H4 (cell line): Measurements from ENCODE around the gene FYN. TPM values are rescaled to one million over a fixed set of nuclear protein-coding genes. Genes with fewer than 3 reads are reported as not detected.
"Not testable (repeated sequence)": the region's sequence is repeated elsewhere in the genome, so short reads cannot be mapped to it uniquely, and the experiment has no call there.

Source experiments
- DNase-seq: peaks from one replicate; pipeline ENCODE4 v3.0.0-alpha.2; 2015; ENCODE audit warnings: low spot score
- total RNA-seq: library from RNA; depleted of rRNA; stranded (reverse); fragments of >200 nt; shearing (Covaris generic); gene quantifications from 2 replicates; pipeline ENCODE4 v1.2.3, GENCODE V29; 2014

FYN gene
- total RNA-seq, 1 experiment from 2014 or later: 19.9 TPM

DNA sequence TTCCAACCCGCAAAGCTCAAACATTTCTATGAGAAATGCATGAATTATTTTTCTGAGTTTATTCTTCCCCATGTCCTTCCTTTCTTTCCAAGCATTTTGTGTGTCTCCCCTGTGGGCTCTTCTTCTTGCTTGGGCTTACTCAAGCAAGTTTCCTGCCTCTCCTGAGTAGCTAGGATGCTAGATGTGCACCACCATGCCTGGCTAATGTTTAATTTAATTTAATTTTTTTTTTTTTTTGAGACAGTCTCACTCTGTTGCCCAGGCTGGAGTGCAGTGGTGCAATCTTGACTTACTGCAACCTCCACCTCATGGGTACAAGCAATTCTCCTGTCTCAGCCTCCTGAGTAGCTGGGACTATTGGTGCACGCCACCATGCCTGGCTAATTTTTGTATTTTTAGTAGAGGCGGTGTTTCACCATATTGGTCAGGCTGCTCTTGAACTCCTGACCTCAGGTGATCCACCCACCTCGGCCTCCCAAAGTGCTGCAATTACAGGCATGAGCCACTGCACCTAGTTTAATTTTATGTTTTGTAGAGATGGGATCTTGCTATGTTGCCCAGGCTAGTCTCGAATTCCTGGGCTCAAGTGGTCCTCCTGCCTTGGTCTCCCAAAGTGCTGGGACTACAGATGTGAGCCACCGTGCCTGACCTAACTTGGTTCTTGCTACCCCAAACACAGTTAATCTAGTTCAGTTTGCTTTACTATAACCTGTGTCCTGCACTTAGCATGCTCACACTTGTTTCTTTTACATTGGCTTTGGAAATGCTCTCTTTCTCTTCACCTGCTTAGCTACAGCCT is 192.2 kb downstream of the FYN start:
- DNase-seq: not testable (repeated sequence)

DNA sequence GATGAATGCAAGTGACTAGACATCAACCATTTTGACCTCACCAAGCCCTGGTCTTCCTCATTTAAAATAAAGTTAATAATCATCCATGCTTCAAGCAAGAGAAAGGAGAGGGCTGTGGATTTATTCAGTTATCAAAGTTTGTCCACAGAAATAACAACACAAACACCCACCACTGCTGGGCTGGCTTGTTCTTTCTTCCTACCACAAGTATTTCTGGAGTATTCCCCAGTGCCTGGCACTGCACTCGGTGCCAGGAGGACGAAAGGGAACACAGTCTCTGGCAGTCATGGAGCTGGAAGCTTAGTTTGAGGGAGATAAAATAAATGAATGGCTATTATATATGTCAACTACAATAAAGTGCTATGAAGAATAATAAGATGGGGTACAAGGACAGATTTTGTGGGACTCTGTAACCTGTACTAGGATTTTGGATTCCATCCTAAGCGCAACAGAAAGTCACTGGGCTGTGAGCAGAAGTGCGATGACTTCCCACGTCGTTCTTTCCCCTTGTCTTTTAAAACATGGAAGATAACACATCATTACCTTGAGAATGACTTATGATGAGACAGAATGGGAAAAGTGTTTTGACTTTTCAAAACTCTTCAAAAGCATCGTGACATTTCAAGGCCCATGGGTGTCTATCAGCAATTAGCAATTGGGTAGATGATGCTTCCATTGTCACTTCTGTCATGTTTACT is 193.1 kb downstream of the FYN start:
- DNase-seq: no peak

DNA sequence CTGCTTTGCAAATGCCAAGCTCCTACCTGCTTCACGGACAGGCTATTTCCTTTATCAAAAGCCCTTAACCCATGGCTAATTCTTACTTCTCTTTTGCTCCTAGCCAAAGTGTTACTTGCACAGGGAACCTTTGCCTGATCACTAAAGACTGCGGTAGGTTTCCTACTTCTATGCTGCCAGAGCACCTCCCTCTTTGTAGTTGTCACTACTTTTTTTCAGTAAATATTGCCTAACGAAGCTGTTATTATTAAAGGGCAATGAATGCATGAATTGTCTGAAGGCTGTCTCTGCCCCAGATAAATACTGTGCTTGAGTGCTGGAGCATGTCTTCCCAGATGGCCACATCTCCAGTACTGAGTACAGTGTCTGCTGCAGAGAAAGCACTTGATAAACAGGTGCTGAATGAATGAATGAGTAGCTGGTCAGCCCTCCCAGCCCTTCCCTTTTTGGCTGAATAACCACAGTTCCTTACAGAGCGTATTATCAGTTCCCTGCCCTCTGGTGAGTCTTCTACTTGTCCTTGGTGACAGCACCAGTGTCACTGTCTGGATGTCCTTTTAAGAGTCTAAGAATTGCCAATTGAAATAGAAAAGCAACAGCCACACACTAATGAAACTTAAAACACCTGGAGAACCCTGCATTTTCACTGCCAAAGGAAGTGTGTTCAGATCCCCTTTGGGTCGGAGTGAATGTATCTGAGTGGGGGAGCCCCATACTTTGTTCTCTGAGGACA is 194.0 kb downstream of the FYN start:
- no peak for DNase-seq

DNA sequence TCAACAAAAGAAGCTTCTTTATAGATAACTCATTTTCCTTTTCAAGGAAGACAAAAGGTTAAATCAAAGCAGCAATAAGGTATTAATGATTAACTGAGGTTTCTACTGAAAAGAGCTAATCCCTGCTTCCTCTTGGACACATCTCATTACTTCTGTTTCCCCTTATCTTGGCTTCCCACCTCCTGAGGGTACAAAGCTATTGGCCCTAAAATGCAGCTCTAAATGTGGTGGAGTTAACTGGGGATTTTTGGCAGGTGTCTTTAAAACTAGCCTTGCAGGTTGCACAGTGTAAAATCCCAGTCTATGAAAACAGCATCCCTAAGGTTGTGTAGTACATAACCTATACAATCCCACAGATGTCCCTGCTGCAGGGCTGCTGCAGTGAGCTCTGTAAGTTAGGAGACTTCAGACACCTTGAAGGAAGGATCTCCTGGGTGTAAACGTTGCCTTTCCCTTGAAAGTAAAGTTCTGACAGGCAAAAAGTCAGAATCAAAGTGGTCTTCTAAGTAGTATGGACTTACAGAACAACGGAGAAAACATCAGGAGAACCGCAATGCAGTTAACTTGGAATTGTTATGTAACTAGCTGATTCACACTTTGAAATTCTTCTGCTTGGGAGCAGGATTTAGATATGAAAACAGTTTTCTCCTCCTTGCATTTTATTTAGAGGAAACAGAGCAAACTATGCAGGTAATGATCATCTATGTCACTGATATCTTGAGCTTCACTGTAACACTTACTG is 195.8 kb downstream of the FYN start:
- no peak for DNase-seq

DNA sequence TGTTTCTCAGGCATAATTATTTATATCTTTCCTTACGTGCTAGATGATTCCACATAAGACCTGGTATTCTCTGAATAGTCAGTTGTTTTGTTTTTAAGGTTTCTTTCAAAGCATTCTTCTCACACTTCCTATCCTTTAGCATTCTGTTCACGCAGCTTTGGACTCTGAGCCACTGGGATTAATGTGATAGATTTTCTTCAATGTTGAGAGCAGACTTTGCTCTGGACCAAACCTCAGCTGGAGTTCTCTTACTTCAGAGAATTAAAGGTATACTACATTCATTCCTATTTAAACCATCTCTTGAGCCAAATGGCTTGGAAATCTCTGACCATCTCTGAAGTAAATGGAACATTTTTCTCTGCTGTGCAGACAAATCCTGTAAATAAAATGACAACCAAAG is 196.9 kb downstream of the FYN start:
- DNase-seq: no peak

DNA sequence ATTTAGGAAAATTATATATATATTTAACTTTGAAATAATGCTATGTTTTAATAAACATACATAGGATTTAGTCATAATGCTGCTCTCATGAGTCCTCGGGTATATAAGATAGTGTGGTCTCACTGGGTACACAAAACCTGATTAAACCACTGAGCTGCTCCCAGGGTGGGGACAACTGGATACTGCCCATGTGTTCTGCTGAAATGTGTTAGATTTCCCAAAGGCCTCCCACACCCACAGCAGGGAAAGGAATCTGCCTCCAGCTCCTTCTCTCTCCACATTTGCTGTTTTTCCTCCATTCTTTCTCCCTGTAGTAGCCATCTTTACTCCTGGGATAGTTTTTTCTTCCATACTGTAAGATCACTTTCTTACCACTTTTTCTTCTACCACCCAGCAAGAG is 198.4 kb downstream of the FYN start:
- no peak for DNase-seq

DNA sequence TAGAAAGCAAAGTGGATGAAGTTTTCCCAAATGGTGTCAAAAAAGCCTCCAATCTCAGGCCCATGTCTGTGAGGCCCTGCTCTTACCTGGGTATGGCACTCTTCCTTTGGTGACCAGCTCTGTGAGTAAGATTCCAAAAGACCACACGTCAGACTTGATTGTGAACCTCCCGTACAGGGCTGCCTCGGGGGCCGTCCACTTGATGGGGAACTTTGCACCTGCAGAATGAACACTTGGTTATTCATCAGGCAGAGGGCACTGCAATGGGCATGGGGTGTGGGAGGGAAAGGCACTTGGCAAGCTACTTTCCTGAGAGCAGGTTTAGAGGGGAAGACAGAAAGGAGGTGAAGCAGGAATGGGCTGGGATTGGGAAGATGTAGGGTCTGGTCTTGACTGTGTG is 198.8 kb downstream of the FYN start:
- DNase-seq: no peak

DNA sequence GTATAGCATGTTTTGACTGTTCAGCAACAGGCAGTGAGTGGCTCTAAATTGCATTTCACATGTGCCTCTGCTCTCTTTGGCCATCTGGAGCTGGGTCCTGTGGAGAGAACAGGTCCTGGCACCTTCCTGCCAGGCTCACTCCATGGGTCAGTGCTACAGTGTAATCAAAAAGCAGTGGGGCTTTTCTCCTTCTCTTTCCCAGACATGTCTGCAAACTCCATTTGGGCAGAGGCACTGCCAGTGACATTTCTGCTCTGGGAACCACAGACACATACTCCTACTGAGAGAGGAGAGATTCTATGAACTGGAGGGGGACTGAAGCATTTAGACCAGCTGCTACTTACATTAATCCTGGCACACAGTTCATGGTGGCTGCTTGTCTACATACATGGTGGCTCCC is 199.3 kb downstream of the FYN start:
- no peak for DNase-seq

DNA sequence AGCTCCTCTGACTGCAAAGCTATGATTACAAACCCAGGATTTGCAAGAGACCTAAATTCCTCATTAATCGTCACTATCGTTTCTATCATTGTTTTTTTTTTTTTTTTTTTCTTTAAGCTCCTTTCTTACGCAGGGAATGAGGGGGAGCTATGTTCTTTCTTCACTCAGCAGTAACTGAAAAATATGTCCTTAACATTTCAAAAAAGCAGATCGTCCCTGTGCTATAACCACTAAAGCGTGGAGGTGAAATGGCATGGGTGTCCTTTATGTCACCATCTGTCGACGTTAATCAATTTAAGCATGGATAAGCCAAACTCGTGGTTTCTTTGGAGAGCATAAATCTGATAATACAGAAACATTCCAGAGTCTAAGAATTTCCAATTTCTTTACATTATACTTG is 199.7 kb downstream of the FYN start:
- no peak for DNase-seq

DNA sequence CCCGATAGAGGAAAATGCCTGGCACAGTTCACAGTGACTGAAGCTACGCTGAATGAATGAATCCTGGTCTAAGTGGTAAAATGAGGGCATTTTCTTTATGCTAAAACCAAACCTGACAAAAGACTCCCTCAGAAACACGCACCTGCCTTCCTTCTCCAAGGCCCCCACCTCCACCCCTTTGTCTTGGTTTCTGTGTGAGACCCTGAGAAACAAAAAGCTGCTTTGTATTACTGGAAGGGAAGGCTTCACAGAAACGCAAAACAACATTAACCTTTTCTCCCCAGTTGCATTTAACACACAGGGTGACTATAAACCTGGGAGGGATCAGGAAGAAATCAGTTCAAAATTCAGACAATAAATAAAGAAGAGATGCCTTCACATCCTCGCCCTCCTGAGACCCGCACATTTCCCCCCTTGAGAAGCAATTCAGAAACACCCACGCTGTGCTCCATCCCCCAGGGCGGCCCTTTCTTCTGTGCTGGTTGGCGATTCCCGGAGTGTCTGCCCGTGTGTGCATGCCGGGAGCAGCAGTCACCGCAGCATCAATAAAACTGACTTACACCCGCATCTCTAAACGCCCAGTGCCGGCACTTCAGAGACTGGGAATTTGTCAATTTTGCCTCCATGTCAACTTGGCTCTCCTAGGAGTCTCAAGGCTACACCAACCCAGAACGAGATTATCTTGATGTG is 200.3 kb downstream of the FYN start:
- DNase-seq: no peak

DNA sequence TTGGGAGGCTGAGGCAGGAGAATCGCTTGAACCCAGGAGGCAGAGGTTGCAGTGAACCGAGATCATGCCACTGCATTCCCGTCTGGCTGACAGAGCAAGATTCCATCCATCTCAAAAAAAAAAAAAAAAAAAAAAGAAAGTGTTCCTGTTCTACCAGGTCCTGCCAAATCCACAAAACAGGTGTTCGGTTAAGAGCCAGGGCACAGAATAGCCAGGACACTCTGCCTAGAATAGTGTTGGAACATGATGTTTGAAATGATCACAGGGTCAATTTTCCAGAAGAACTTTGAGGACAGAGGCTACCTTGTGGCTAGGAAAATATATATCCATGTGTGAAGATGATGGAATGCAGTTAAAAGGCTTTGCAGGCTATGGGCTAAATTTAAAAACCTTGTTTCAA is 203.9 kb downstream of the FYN start:
- no peak for DNase-seq

DNA sequence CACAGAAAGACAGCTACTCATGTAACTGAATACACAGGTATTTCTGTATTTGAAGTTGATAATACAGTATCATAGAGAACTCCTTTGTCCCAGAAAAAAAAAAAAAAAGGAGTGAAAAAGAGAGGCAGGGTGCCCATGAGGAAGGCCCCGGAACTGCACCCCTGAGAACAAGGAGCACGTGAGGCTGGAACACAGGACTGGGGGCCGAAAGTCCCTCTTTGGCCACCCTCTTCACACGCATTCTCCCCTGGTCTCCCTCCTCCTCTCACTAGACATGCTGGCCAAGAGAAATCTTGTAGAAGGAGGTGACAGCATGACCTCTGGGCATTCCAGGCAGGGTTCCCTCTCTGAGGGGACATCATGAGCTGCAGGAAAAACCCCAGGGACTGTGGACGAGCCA is 204.8 kb downstream of the FYN start:
- no peak for DNase-seq

DNA sequence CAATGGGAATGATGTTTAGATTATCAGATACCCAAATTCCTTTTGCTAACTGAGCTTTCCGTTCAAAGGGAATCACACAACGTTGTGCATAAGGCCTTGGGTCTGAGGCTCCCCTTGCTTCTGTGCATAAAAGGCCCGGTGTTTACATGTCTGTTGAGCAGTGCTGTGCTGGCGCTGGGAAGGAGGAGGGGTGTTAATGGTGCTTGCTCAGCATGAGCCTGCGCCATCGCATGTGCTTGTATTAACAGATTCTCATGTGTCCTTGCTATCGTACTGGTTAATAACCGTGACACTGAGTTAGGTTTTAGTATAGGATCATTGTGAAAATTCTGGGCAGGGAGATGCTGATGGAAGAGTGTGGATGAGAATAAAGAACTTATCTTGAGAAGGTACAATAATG is 205.3 kb downstream of the FYN start:
- DNase-seq: no peak

DNA sequence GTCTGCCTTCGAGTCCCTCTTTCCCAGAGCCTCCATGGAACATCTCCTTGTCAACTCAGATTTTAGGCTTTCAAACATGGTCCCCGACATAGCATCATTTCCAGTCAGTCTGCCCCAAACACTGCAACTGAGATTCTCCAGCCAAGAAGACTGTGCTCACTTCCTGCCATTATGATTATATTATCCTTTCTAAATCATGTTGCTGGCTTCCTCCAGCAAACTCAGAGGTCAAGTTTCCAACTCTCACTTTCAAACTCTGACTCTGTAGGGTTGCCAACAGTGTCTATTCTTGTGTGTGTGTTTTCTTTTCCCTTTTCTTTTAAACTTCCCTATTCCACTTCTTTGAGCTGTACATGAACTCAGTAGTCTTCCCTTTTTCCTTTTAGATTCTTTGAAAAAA is 206.4 kb downstream of the FYN start:
- DNase-seq: no peak

DNA sequence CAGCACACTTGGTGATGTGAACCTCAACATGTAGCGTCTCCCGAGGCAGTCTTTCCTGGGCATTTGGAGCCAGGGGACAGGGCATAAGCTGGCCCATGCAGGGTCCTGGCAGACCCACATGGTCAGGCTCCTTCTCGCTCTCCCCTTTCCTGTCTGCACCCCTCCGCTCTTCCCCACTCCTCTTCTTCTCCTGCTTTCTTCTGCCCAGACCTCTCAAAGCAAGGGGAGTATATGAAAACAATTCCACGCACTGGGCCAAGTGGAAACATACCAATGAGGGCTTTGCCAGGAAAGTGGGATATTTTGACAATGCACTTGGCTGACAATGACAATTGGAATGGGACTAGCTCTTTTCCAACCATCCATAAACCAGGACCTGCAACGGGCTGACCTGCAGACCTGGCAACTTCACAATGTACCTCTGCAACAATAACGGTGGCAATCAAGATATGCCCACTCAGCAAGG is 208.7 kb downstream of the FYN start:
- DNase-seq: no peak

DNA sequence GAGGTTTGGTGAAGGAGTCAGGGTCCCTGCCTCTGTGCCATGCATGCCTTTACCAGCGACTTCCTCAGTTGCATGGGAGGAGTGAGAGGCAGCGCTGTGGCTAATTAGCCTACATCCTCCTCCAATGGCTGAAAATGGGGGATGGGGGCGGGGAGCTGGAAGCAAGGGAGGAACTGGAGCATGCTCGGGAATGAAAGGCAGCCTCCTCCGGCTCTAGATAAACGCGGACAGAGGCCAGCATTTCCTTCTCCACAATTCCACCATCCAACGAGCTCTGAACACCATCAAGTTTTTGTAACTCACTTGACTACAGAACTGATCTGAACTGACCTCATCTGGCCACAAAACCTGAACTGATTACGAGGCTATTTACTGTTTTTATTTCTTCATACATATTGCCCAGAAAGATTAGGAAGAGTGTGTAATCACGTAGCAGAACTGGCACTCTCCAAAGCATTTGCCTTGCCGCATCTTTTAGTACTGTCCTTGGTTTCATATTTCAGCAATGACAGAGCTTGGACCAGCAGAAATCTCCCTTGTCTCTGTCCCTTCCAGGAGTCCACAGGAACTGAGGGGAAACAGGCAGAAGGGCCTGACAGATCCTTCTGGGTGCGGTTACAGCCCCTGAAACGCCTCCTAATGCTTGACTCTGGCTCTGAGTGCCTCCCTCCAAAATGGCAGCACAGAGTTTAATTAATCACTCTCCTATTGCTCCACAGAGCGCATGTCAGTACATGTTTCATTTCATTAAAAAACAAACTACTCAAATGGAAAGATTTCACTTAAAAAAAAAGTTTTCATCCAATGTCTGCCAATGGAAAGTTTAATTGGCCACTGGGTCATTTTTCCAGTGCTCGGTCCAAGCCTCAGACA is 209.3 kb downstream of the FYN start:
- no peak for DNase-seq

DNA sequence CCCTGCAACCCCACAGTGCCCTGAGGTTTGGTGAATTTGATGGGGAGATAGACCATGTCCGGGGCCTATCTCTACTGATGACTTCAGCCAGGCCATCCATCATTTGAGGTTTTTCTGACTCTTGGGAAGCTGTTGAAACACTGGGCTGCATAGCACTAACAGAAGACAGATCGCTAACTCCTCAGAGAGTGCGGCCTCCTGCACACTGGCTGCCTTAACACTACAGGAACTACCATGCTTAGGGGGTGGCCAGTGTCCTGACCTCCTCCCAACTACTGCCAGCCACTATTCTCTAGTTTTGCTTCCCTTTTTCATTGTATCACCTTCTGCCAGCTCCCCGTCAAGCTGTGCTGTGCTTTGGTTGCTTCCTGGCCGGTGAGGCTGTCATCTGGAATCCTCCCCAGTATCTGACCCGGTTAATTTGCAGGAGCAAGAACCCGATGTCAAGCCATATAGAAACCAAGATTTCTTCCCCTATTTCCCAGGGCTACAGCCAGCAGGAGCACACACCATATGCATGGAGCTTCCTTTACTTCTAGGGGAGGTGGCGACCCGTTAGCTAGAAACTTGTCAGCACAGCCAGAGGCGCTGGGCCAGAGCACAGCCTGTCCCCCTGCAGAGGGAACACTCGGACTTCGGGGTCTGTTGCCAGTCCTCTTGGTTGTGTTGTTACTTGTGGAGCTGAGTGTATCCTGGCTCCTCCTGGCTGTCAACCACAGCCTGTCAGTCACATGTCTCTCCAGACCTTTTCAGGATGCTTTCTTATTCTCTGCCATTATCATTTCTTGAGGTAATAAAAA is 210.3 kb downstream of the FYN start:
- DNase-seq: no peak

DNA sequence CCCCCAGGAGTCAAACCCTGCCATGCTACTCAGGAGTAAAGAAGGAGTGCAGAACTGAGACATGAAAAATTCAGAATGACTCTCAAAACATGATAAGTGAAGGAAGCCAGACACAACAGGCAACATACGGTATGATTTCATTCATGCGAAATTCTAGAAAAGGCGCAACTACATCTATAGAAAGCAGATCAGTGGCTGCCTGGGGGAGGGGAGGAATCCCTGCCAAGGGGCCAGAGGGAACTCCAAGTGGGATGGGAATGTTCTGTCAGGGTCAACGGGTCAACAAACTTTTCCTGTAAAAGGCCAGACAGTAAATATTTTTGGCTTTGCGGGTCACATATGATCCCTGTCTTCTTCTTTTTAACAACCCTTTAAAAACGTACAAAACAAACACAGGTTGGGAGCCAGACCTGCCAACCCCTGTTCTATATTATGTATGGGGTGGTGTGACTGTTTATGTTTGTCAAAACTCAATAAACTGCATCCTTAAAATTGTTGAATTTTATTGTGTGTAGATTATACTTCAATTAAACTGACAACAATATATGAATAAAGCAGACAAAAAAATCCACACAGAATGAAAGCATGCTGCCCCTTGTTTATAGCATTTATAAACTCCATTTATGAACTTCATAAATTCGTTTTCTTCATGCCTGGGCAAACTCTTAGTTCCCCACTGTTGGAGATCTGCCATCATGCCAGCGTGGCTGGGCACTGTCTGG is 211.0 kb downstream of the FYN start:
- no peak for DNase-seq

DNA sequence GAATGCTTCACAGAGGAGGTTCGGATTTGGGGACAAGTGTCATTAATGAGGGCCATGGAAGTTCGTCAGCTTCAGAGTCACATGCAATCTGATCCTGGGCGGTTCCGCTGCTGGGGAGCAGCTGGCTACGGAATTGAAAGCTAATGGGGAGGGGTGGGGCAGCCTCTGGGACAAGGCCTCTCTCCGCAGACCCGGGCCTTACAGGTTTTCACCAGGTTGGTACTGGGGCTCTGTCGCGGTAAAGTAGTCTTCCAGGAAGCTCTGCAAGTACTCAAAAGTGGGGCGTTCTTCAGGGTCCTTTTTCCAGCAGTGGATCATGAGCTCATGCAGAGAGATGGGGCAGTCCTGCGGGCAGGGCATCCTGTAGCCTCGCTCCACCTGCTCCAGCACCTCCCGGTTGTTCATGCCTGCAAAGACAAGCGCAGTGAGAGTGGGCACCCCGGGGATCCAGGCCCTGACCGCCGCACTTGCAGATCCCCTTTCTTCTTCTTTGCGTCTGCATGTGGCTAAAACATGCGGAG is 211.7 kb downstream of the FYN start:
- no peak for DNase-seq
